ENCODE measurements around the gene P2RY8.

The P2RY8 gene

DNA sequence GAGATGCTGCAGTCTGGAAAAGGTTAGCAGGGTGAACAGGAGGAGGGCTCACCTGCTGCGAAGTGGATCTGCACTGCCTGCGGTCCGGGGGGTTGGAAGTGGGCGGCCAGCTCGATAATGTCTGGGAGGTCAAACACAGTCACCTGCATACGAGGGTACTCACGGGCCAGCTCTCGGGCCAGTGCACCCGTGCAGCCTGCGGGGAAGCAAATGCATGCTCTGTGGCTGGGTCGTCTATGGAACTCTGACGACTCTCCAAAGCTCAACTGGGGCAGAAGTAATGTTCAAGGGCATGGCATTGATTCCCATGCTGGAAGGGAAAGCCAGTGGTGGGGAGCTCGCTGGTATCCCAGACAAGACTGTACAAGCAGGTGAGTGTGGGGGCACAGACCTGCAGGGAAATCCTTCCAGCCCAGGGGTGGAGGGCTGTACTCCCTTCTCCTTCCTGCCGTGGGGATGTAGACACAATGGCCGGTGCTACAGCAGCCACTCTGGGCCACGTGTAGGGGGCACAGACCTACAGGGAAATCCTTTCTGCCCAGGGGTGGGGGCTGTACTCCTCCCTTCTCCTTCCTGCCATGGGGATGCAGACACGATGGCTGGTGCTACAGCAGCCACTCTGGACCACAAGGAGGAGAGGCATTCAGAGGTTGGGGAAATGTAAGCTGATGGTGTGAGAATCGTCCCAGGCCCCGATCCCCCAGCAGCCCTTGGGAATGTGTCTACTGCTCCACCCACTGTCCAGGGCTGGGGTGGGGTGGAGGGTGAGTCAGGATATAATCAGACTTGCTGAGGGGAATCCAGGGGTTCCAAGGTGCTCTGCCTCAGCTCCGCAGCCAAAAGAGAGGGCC is 118.8 kb downstream of the P2RY8 start:
- no peaks in the 10 kb centered on the region for H3K27me3 ChIP-seq (replicated peaks in 2 of 5; ENCODE audit: control insufficient read depth in 4 of 5, insufficient read depth in 5 of 5, low read length in 4 of 5)
- peaks cover 13 to 79% (median 59%) of the 10 kb centered on the region in 4 experiments for H3K36me3 ChIP-seq (ENCODE audit: control insufficient read depth in 4 of 4, insufficient read depth in 4 of 4, low read length in 3 of 4)
- H3K4me1 ChIP-seq (ENCODE audit: control extremely low read depth in 1 of 4, control insufficient read depth in 4 of 4, insufficient read depth in 4 of 4, low read length in 3 of 4), result no peaks in the 10 kb centered on the region
- CTCF ChIA-PET, result no interaction called here
- DNase-seq, result no peak
- H3K9me3 ChIP-seq (ENCODE audit: control extremely low read depth in 1 of 5, control insufficient read depth in 4 of 5, insufficient read depth in 2 of 5, low read depth in 1 of 5, low read length in 4 of 5), result peaks cover 2 to 27% (median 23%) of the 10 kb centered on the region in 5 experiments
- H3K27ac ChIP-seq (ENCODE audit: insufficient read depth in 1 of 2, low read depth in 1 of 2, low read length in 2 of 2, poor library complexity in 1 of 2, severe bottlenecking in 2 of 2), result no peak overlapping the region
- no peak overlapping the region for H3K4me3 ChIP-seq (ENCODE audit: control insufficient read depth in 1 of 7, extremely low read depth in 1 of 7, insufficient read depth in 4 of 7, low read depth in 2 of 7, low read length in 6 of 7)
- WGBS (ENCODE audit: insufficient coverage), result 91% methylated on average over 16 of the region's 20 CpGs
- POLR2A ChIA-PET, result no interaction called here

DNA sequence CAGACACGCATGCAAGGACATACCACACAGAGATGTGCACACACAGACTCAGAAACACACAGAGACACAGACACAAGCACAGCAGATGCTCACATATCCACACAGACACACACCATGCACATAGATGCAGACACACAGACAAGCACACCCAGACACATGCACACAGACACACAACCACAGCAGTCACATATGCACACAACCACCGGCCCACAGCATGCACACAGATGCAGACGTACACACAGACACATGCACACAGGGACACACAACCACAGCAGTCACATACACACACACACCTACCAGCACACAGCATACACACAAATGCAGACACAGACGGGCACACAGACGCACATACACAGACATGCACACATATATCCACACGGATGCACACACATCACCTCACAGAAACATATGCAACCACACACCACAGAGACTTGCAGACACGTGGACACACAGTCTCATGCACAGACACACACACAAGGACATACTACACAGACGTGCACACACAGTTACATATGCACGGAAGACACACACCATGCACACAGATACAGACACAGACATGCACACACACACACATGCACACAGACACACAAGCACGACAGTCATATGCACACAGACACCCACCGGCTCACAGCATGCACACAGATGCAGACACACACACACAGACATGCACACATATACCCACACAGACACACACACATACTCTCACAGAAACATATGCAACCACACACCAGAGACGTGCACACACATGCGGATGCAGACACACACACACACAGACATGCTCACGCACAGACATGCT is 119.8 kb downstream of the P2RY8 start:
- ChIA-PET CTCF (no interaction called here), POLR2A (no interaction called here)
- WGBS (ENCODE audit: insufficient coverage), result 79% methylated on average over 10 of the region's 14 CpGs
- peaks cover 0 to 18% (median 17%) of the 10 kb centered on the region in 5 experiments for H3K9me3 ChIP-seq (ENCODE audit: control extremely low read depth in 1 of 5, control insufficient read depth in 4 of 5, insufficient read depth in 2 of 5, low read depth in 1 of 5, low read length in 4 of 5)
- no peak for DNase-seq
- no peak overlapping the region for H3K27ac ChIP-seq (ENCODE audit: insufficient read depth in 1 of 2, low read depth in 1 of 2, low read length in 2 of 2, poor library complexity in 1 of 2, severe bottlenecking in 2 of 2)
- H3K36me3 ChIP-seq (ENCODE audit: control insufficient read depth in 4 of 4, insufficient read depth in 4 of 4, low read length in 3 of 4), result peaks cover 12 to 78% (median 56%) of the 10 kb centered on the region in 4 experiments
- H3K27me3 ChIP-seq (replicated peaks in 2 of 5; ENCODE audit: control insufficient read depth in 4 of 5, insufficient read depth in 5 of 5, low read length in 4 of 5), result no peaks in the 10 kb centered on the region
- no peak overlapping the region for H3K4me3 ChIP-seq (ENCODE audit: control insufficient read depth in 1 of 7, extremely low read depth in 1 of 7, insufficient read depth in 4 of 7, low read depth in 2 of 7, low read length in 6 of 7)
- no peaks in the 10 kb centered on the region for H3K4me1 ChIP-seq (ENCODE audit: control extremely low read depth in 1 of 4, control insufficient read depth in 4 of 4, insufficient read depth in 4 of 4, low read length in 3 of 4)

DNA sequence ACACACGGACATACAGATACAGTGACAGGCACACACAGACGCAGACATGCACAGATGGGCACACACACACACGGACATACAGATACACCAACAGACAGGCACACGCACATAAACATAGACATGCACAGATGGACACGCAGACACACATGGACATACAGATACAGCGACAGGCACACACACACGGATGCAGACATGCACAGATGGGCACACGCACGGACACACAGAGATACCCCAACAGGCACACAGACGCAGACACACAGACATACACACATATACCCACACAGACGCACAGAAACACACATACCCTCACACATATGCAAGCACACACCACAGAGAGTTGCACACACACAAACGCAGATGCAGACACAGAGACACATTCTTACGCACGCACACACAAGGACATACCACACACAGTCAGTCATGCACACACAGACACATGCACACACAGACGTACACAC is 120.6 kb downstream of the P2RY8 start:
- Histone ChIP-seq H3K27me3 (replicated peaks in 2 of 5; ENCODE audit: control insufficient read depth in 4 of 5, insufficient read depth in 5 of 5, low read length in 4 of 5) (no peaks in the 10 kb centered on the region), H3K36me3 (ENCODE audit: control insufficient read depth in 4 of 4, insufficient read depth in 4 of 4, low read length in 3 of 4) (peaks cover 6 to 76% (median 56%) of the 10 kb centered on the region in 4 experiments), H3K27ac (ENCODE audit: insufficient read depth in 1 of 2, low read depth in 1 of 2, low read length in 2 of 2, poor library complexity in 1 of 2, severe bottlenecking in 2 of 2) (no peak overlapping the region), H3K9me3 (ENCODE audit: control extremely low read depth in 1 of 5, control insufficient read depth in 4 of 5, insufficient read depth in 2 of 5, low read depth in 1 of 5, low read length in 4 of 5) (peaks cover 0 to 10% (median 10%) of the 10 kb centered on the region in 5 experiments), H3K4me3 (ENCODE audit: control insufficient read depth in 1 of 7, extremely low read depth in 1 of 7, insufficient read depth in 4 of 7, low read depth in 2 of 7, low read length in 6 of 7) (no peak overlapping the region), H3K4me1 (ENCODE audit: control extremely low read depth in 1 of 4, control insufficient read depth in 4 of 4, insufficient read depth in 4 of 4, low read length in 3 of 4) (no peaks in the 10 kb centered on the region)
- 90% methylated on average over 10 of the region's 15 CpGs for WGBS (ENCODE audit: insufficient coverage)
- DNase-seq, result no peak
- CTCF ChIA-PET, result no interaction called here
- POLR2A ChIA-PET, result no interaction called here
